Neural cell (in vitro differentiated cells): ENCODE results near the gene SSBP3. TPM values are rescaled to one million over a fixed set of nuclear protein-coding genes. Genes with fewer than 3 reads are reported as not detected.

Experiments
- H2AFZ ChIP-seq: fragments of 200-600, 300-800 bp; sonication (generic), shearing (Covaris generic); 2 replicates; pipeline ENCODE4 v1.6.0; 2014; ENCODE audit warnings: low read depth, mild to moderate bottlenecking, antibody characterized with exemption, low read length, moderate library complexity
- H3F3A ChIP-seq: fragments of 200-600 bp; shearing (Covaris generic); 2 replicates; pipeline ENCODE4 v1.6.1; 2016; ENCODE audit warnings: mild to moderate bottlenecking, moderate library complexity, mixed read lengths, antibody characterized with exemption, low read length; ENCODE audit not compliant: insufficient read depth, poor library complexity, severe bottlenecking
- H3K27ac ChIP-seq: fragments of 200-600, 300-800 bp; sonication (generic), shearing (Covaris generic); 2 replicates; pipeline ENCODE4 v1.5.1; 2014; ENCODE audit warnings: mild to moderate bottlenecking, low read length, moderate library complexity
- H3K27me3 ChIP-seq: fragments of 300-800, 200-600 bp; sonication (generic), shearing (Covaris generic); 2 replicates; pipeline ENCODE4 v1.6.0; 2014; ENCODE audit warnings: mild to moderate bottlenecking, low read depth, low read length, moderate library complexity; ENCODE audit not compliant: insufficient read depth
- H3K36me3 ChIP-seq: fragments of 300-800, 200-600 bp; sonication (generic), shearing (Covaris generic); 2 replicates; pipeline ENCODE4 v1.5.1; 2014; ENCODE audit warnings: mild to moderate bottlenecking, antibody characterized with exemption, low read length, moderate library complexity; ENCODE audit not compliant: insufficient read depth
- H3K4me2 ChIP-seq: fragments of 300-800, 200-600 bp; sonication (generic), shearing (Covaris generic); 2 replicates; pipeline ENCODE4 v1.6.0; 2014; ENCODE audit warnings: mild to moderate bottlenecking, low read length
- H3K4me3 ChIP-seq: fragments of 300-800, 200-600 bp; sonication (generic), shearing (Covaris generic); 2 replicates; pipeline ENCODE4 v1.5.1; 2014; ENCODE audit warnings: mild to moderate bottlenecking, low read length, moderate library complexity
- H3K79me2 ChIP-seq: fragments of 200-600 bp; shearing (Covaris generic); replicated peaks from 2 replicates; pipeline ENCODE4 v1.6.0; 2014; ENCODE audit warnings: mild to moderate bottlenecking, low read length, moderate library complexity; ENCODE audit not compliant: insufficient read depth
- H3K9ac ChIP-seq: fragments of 300-800, 200-600 bp; sonication (generic), shearing (Covaris generic); 2 replicates; pipeline ENCODE4 v1.6.1; 2016; ENCODE audit warnings: mild to moderate bottlenecking, low read length, mixed read lengths
- H3K9me2 ChIP-seq: fragments of 200-600 bp; shearing (Covaris generic); 2 replicates; pipeline ENCODE4 v1.6.1; 2016; ENCODE audit warnings: mild to moderate bottlenecking, low read length, mixed read lengths; ENCODE audit not compliant: insufficient read depth
- H3K9me3 ChIP-seq: fragments of 200-600, 300-800 bp; sonication (generic), shearing (Covaris generic); 2 replicates; pipeline ENCODE4 v1.6.1; 2016; ENCODE audit warnings: mild to moderate bottlenecking, mixed run types, low read length, moderate library complexity, mixed read lengths
- H4K20me1 ChIP-seq: fragments of 200-600 bp; shearing (Covaris generic); 2 replicates; pipeline ENCODE4 v1.6.1; 2016; ENCODE audit warnings: mild to moderate bottlenecking, mixed run types; ENCODE audit not compliant: insufficient read depth
- EP300 ChIP-seq: fragments of 450-650 bp; conservative IDR thresholded peaks from 2 replicates; pipeline ENCODE4 v1.6.1; 2014; ENCODE audit warnings: antibody characterized with exemption, mild to moderate bottlenecking, moderate library complexity; ENCODE audit not compliant: poor library complexity, severe bottlenecking
- EZH2 ChIP-seq: fragments of 200-600, 300-800 bp; shearing (Covaris generic), sonication (generic); IDR thresholded peaks from 2 replicates; pipeline ENCODE4 v1.6.1; 2014; ENCODE audit warnings: antibody characterized with exemption, low read length, borderline replicate concordance, mild to moderate bottlenecking; ENCODE audit not compliant: insufficient read depth, poor library complexity, severe bottlenecking
- MXI1 ChIP-seq: fragments of 450-650 bp; conservative IDR thresholded peaks from 2 replicates; pipeline ENCODE4 v1.6.1; 2014; ENCODE audit warnings: antibody characterized with exemption, mild to moderate bottlenecking; ENCODE audit not compliant: poor library complexity, severe bottlenecking
- POLR2AphosphoS5 ChIP-seq: IDR thresholded peaks from 2 replicates; pipeline ENCODE4 v1.6.1; 2012
- RAD21 ChIP-seq: fragments of 450-650 bp; conservative IDR thresholded peaks from 2 replicates; pipeline ENCODE4 v1.6.1; 2014; ENCODE audit warnings: antibody characterized with exemption, mild to moderate bottlenecking, moderate library complexity
- REST ChIP-seq: IDR thresholded peaks from 2 replicates; pipeline ENCODE4 v1.6.1; 2012; ENCODE audit warnings: borderline replicate concordance
- SMC3 ChIP-seq: fragments of 450-650 bp; conservative IDR thresholded peaks from 2 replicates; pipeline ENCODE4 v1.6.1; 2014; ENCODE audit warnings: antibody characterized with exemption, mild to moderate bottlenecking, moderate library complexity; ENCODE audit not compliant: poor library complexity
- TAF1 ChIP-seq: IDR thresholded peaks from 2 replicates; pipeline ENCODE4 v1.6.1; 2012; ENCODE audit warnings: low read depth
- polyA plus RNA-seq: library from polyadenylated mRNA; depleted of rRNA; stranded (reverse); fragments of >200 nt; gene quantifications from 2 replicates; pipeline ENCODE4 v1.2.3, GENCODE V29; 2014
- TF ChIP-seq, protein P1 (sequence below): fragments of 450-650 bp; IDR thresholded peaks from 2 replicates; pipeline ENCODE4 v1.5.1; 2014; ENCODE audit warnings: antibody characterized with exemption, mild to moderate bottlenecking, moderate library complexity; ENCODE audit not compliant: poor library complexity, severe bottlenecking

The SSBP3 gene
- polyA plus RNA-seq, 1 donor from 2014 or later = 77.4 TPM

- Histone ChIP-seq H3K27ac (no peak overlapping the region), H3K4me2 (no peak overlapping the region), H3K4me3 (no peak overlapping the region), H3K36me3 (no peaks in the 10 kb centered on the region), H4K20me1 (peaks cover 22% of the 10 kb centered on the region), H3K9ac (no peak overlapping the region), H2AFZ (no peak overlapping the region), H3K79me2 (peaks cover 91% of the 10 kb centered on the region), H3K9me2 (no peaks in the 10 kb centered on the region), H3K9me3 (no peaks in the 10 kb centered on the region), H3K27me3 (no peaks in the 10 kb centered on the region), H3F3A (no peaks in the 10 kb centered on the region)
- TF ChIP-seq EZH2 = no peak
- TF ChIP-seq EP300 = no peak
- TF ChIP-seq MXI1 = no peak
- TF ChIP-seq REST = no peak
- TF ChIP-seq POLR2AphosphoS5 = no peak
- TF ChIP-seq, protein P1, sequence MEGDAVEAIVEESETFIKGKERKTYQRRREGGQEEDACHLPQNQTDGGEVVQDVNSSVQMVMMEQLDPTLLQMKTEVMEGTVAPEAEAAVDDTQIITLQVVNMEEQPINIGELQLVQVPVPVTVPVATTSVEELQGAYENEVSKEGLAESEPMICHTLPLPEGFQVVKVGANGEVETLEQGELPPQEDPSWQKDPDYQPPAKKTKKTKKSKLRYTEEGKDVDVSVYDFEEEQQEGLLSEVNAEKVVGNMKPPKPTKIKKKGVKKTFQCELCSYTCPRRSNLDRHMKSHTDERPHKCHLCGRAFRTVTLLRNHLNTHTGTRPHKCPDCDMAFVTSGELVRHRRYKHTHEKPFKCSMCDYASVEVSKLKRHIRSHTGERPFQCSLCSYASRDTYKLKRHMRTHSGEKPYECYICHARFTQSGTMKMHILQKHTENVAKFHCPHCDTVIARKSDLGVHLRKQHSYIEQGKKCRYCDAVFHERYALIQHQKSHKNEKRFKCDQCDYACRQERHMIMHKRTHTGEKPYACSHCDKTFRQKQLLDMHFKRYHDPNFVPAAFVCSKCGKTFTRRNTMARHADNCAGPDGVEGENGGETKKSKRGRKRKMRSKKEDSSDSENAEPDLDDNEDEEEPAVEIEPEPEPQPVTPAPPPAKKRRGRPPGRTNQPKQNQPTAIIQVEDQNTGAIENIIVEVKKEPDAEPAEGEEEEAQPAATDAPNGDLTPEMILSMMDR = no peak
- no peak for TF ChIP-seq RAD21
- no peak for TF ChIP-seq TAF1
- no peak for TF ChIP-seq SMC3
Measured at GRCh38 chr1:54352755-54353154, 53.4 kb downstream of the SSBP3 start.

DNA sequence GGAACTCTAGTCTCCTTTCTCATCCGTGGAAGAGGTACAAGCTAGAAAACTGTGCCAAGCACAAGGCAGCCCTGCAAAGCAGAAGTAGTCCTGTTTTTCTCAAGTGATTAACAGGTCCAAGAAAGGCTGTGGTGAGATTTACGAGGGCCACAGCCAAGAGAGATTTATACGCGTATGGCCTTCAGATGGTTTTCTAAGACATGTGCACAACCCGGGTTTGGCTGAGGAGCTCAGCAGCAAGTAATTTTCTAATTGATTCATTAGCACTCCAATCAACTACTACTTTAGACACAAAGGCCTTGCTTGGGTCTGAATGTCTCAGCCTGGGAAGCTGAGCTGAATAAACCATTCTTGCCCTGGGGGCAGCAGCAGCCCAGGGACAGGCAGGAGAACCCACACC lies 55.8 kb downstream of the SSBP3 start:
- Histone ChIP-seq H3K27me3 (no peaks in the 10 kb centered on the region), H3K79me2 (peaks cover 92% of the 10 kb centered on the region), H3K9ac (no peak overlapping the region), H4K20me1 (peaks cover 22% of the 10 kb centered on the region), H3K9me2 (no peaks in the 10 kb centered on the region), H3K36me3 (no peaks in the 10 kb centered on the region), H3F3A (no peaks in the 10 kb centered on the region), H3K4me3 (no peak overlapping the region), H2AFZ (no peak overlapping the region), H3K9me3 (no peaks in the 10 kb centered on the region), H3K4me2 (no peak overlapping the region), H3K27ac (no peak overlapping the region)
- TF ChIP-seq TAF1 (no peak), SMC3 (no peak), EP300 (no peak), POLR2AphosphoS5 (no peak), REST (no peak), MXI1 (no peak), EZH2 (no peak), RAD21 (no peak)
- TF ChIP-seq, protein P1 = no peak
